GM12878 (cell line): ENCODE measurements around the gene PROKR1. TPM values are rescaled to one million over a fixed set of nuclear protein-coding genes. Genes with fewer than 3 reads are reported as not detected.

Source experiments
- ATAC-seq: fragments of 200-7000 bp; cut with Tn5 transposase; 3 replicates; pipeline ENCODE4 v1.9.1; 2020; ENCODE audit warnings: mild to moderate bottlenecking, moderate library complexity
- BruUV-seq: library from RNA; stranded (reverse); fragments of 400-500 nt; replicated peaks from 2 replicates; lab custom pipeline; 2021; lab: Mats Ljungman, UMichigan
- CTCF ChIA-PET: fragments of 300-600 bp; sonication (Branson Sonifier 250); formaldehyde crosslinking; extraction: SDS; loops from one replicate; lab custom pipeline; 2021; ENCODE audit warnings: inconsistent platforms; lab: Yijun Ruan, JAX
- POLR2A ChIA-PET: fragments of 350-600 bp; formaldehyde crosslinking; extraction: SDS; loops from one replicate; lab custom pipeline; 2021; ENCODE audit warnings: inconsistent platforms; lab: Charles Lee
- RAD21 ChIA-PET: fragments of 300-600 bp; sonication (Branson Sonifier 250); formaldehyde crosslinking; loops from one replicate; lab custom pipeline; 2023; ENCODE audit warnings: antibody characterized with exemption; ENCODE audit not compliant: unreplicated experiment; lab: Charles Lee
- SMC1A ChIA-PET: fragments of 300-600 bp; sonication (Branson Sonifier 250); formaldehyde crosslinking; loops from one replicate; lab custom pipeline; 2023; ENCODE audit not compliant: unreplicated experiment, uncharacterized antibody; lab: Charles Lee
- DNase-seq: peaks from one replicate; pipeline ENCODE4 v3.0.0-alpha.2; 2011; ENCODE audit warnings: low read depth, low spot score
- FAIRE-seq: peaks from 3 replicates; lab custom pipeline; 2011; peaks lifted over from hg19 to GRCh38; lab: Jason Lieb, UNC
- H2AFZ ChIP-seq: 2 replicates; pipeline ENCODE4 v1.6.0; 2011; ENCODE audit warnings: low read depth, low read length, control low read depth; ENCODE audit not compliant: control insufficient read depth
- H3K27ac ChIP-seq: 2 replicates; pipeline ENCODE4 v1.5.1; 2011; ENCODE audit warnings: control low read depth; ENCODE audit not compliant: control insufficient read depth, insufficient read depth
- H3K27me3 ChIP-seq, 2 experiments: replicated peaks in 1 of 2; 2 replicates each; pipeline versions ENCODE4 v1.6.0 to v1.6.1; 2011; ENCODE audit warnings: low read length in 1 of 2; ENCODE audit not compliant: control insufficient read depth in 2 of 2, insufficient read depth in 2 of 2
- H3K36me3 ChIP-seq, 2 experiments: 2 replicates each; pipeline ENCODE4 v1.5.1; 2011; ENCODE audit warnings: low read length in 1 of 2; ENCODE audit not compliant: control insufficient read depth in 2 of 2, insufficient read depth in 2 of 2
- H3K4me1 ChIP-seq: 2 replicates; pipeline ENCODE4 v1.6.1; 2011; ENCODE audit warnings: mild to moderate bottlenecking, low read length, moderate library complexity, mixed read lengths; ENCODE audit not compliant: control insufficient read depth, insufficient read depth
- H3K4me2 ChIP-seq: 2 replicates; pipeline ENCODE4 v1.6.0; 2011; ENCODE audit warnings: control low read depth; ENCODE audit not compliant: control insufficient read depth, insufficient read depth
- H3K4me3 ChIP-seq: fragments of 200-600 bp; sonication (generic); 2 replicates; pipeline ENCODE4 v1.5.1; 2016
- H3K79me2 ChIP-seq: 2 replicates; pipeline ENCODE4 v1.6.0; 2011; ENCODE audit warnings: low read length; ENCODE audit not compliant: control insufficient read depth, insufficient read depth
- H3K9ac ChIP-seq: 2 replicates; pipeline ENCODE4 v1.8.0; 2011; ENCODE audit warnings: low read length, control low read depth, mixed read lengths; ENCODE audit not compliant: control insufficient read depth, insufficient read depth
- H3K9me3 ChIP-seq: replicated peaks from 3 replicates; pipeline ENCODE4 v1.5.1; 2011; ENCODE audit warnings: mild to moderate bottlenecking, low read length; ENCODE audit not compliant: control insufficient read depth, insufficient read depth
- H4K20me1 ChIP-seq: 2 replicates; pipeline ENCODE4 v1.6.0; 2011; ENCODE audit not compliant: control insufficient read depth, insufficient read depth
- BCLAF1 ChIP-seq: fragments of 450-650 bp; IDR thresholded peaks from 2 replicates; pipeline ENCODE4 v1.6.1; 2017; ENCODE audit warnings: antibody characterized with exemption, mild to moderate bottlenecking, moderate library complexity
- HDAC6 ChIP-seq: fragments of 200-600 bp; sonication (generic); IDR thresholded peaks from one replicate; pipeline ENCODE4 v1.8.0; 2017; ENCODE audit warnings: antibody characterized with exemption; ENCODE audit not compliant: unreplicated experiment
- KDM1A ChIP-seq: fragments of 200-600 bp; sonication (generic); IDR thresholded peaks from 2 replicates; pipeline ENCODE4 v1.6.1; 2016; ENCODE audit warnings: borderline replicate concordance
- NBN ChIP-seq: fragments of 450-650 bp; IDR thresholded peaks from 2 replicates; pipeline ENCODE4 v1.6.1; 2016
- NR2F1 ChIP-seq: fragments of 450-650 bp; conservative IDR thresholded peaks from 2 replicates; pipeline ENCODE4 v1.6.1; 2017; ENCODE audit warnings: mild to moderate bottlenecking
- PAX8 ChIP-seq: fragments of 450-650 bp; IDR thresholded peaks from 2 replicates; pipeline ENCODE4 v1.6.1; 2017; ENCODE audit warnings: mild to moderate bottlenecking, moderate library complexity
- RAD51 ChIP-seq: fragments of 450-650 bp; IDR thresholded peaks from 2 replicates; pipeline ENCODE4 v1.6.1; 2016; ENCODE audit warnings: moderate library complexity, mild to moderate bottlenecking, inconsistent platforms
- RELB ChIP-seq: fragments of 450-650 bp; IDR thresholded peaks from 2 replicates; pipeline ENCODE4 v1.6.1; 2017; ENCODE audit warnings: low read depth, mild to moderate bottlenecking, moderate library complexity
- SPI1 ChIP-seq: IDR thresholded peaks from 2 replicates; pipeline ENCODE4 v1.6.1; 2011; ENCODE audit warnings: low read depth, mild to moderate bottlenecking, low read length, moderate library complexity, borderline replicate concordance; ENCODE audit not compliant: insufficient read depth
- STAT3 ChIP-seq: IDR thresholded peaks from 2 replicates; pipeline ENCODE4 v1.6.1; 2011; ENCODE audit warnings: low read depth, low read length, improper control_type of control experiment
- TCF7 ChIP-seq: IDR thresholded peaks from 2 replicates; pipeline ENCODE4 v1.6.1; 2014; ENCODE audit warnings: antibody characterized with exemption, borderline replicate concordance
- USF2 ChIP-seq: IDR thresholded peaks from 2 replicates; pipeline ENCODE4 v1.6.1; 2011; ENCODE audit warnings: low read depth, low read length, improper control_type of control experiment, borderline replicate concordance
- YY1 ChIP-seq: IDR thresholded peaks from 2 replicates; pipeline ENCODE4 v1.6.1; 2011; ENCODE audit warnings: low read depth, mild to moderate bottlenecking, low read length
- ZBTB11 ChIP-seq: fragments of 450-650 bp; formaldehyde crosslinking; IDR thresholded peaks from 2 replicates; pipeline ENCODE4 v1.5.0; 2022; ENCODE audit warnings: mild to moderate bottlenecking, missing genetic modification characterization
- WGBS: methylation state at CpG from one replicate; pipeline ENCODE4 v1.1.6; 2016; ENCODE audit warnings: low lambda C conversion rate; ENCODE audit not compliant: insufficient replicate concordance, insufficient coverage; ENCODE audit errors: missing lambda C conversion rate; 5-methylcytosine and 5-hydroxymethylcytosine counted together
- in situ Hi-C: fragments of 300-500 bp; cut with MboI; formaldehyde crosslinking; loops from 9 replicates; pipeline ENCODE4 v1.14.3; 2018; ENCODE audit warnings: mixed read lengths
- intact Hi-C: fragments of 100-400 bp; cut with micrococcal nuclease; formaldehyde crosslinking; loops from one replicate; pipeline ENCODE4 v1.14.2; 2022; ENCODE audit not compliant: unreplicated experiment
- polyA plus RNA-seq, 11 experiments: library from polyadenylated mRNA; depleted of rRNA in 4 of 11; unstranded in 6 of 11; stranded (reverse) in 5 of 11; fragments of >200 nt; fragmentation: Nextera tagmentation in 4 of 11; fragmentation: Illumina TruSeq in 1 of 11; extraction: Ambion mirVana in 4 of 11; extraction: Trizol in 1 of 11; gene quantifications; 1 replicate in 1 of 11; 2 replicates in 10 of 11; pipeline versions ENCODE4 v1.2.1 to v1.2.3, GENCODE V29; 2011 to 2016; ENCODE audit warnings: inconsistent platforms in 2 of 11, missing spikeins in 2 of 11, low read depth in 1 of 11
- total RNA-seq, 4 experiments: library from RNA; depleted of rRNA in 3 of 4; stranded (reverse); fragments of >200 nt in 3 of 4; fragmentation: Illumina TruSeq in 1 of 4; extraction: Trizol in 1 of 4; gene quantifications; 2 replicates each; pipeline versions ENCODE4 v1.2.1 to v1.2.3, GENCODE V29; 2013 to 2021

Gene PROKR1
- total and polyA plus RNA-seq, 10 of the 15 experiments (the other 5 are each of a cell fraction or from before 2014, with no cell fraction given), result 0.01 to 0.02 TPM; not detected in 8

GRCh38 chr2:68653034-68653433 is 9.7 kb downstream of the PROKR1 start:
- ChIA-PET POLR2A (no interaction called here), RAD21 (no interaction called here), CTCF (no interaction called here), SMC1A (interaction anchor here (0.9 kb wide), 1 partner anchor 165 kb away, joined by 3 read pairs; no protein-coding TSS in a partner anchor)
- Histone ChIP-seq H4K20me1 (no peaks in the 10 kb centered on the region), H3K4me2 (no peak overlapping the region), H3K4me3 (no peak overlapping the region), H3K79me2 (no peaks in the 10 kb centered on the region), H3K4me1 (peaks cover 8% of the 10 kb centered on the region), H3K27ac (no peak overlapping the region), H3K27me3 (no peaks in the 10 kb centered on the region), H3K36me3 (no peaks in the 10 kb centered on the region), H3K9ac (no peak overlapping the region), H2AFZ (no peak overlapping the region), H3K9me3 (no peaks in the 10 kb centered on the region; the same call in 2 of the 3 replicates)
- DNase-seq (no peak), ATAC-seq (no peak), FAIRE-seq (no peak)
- intact Hi-C loops (loop anchor here (5.0 kb wide), 1 partner anchor 64 kb away; no protein-coding TSS in a partner anchor), in situ Hi-C loops (no loop called here)
- WGBS, result 52% methylated on average over 9 of the region's 9 CpGs
- BruUV-seq, result no TSS peak
- no peak for TF ChIP-seq SPI1
- no peak for TF ChIP-seq USF2
- no peak for TF ChIP-seq BCLAF1
- no peak for TF ChIP-seq ZBTB11 (CRISPR knock-in tag)
- no peak for TF ChIP-seq KDM1A
- no peak for TF ChIP-seq STAT3
- TF ChIP-seq NBN, result no peak
- no peak for TF ChIP-seq RELB
- TF ChIP-seq YY1, result no peak
- TF ChIP-seq RAD51, result no peak
- TF ChIP-seq TCF7, result no peak
- no peak for TF ChIP-seq PAX8
- no peak for TF ChIP-seq HDAC6
- no peak for TF ChIP-seq NR2F1
